GM12878 (cell line): ENCODE measurements around the gene CDH1. TPM values are rescaled to one million over a fixed set of nuclear protein-coding genes. Genes with fewer than 3 reads are reported as not detected.
A peak's percentile ranks its signal among the peaks of the same experiment; 100 is the strongest.

Source experiments
- ATAC-seq: fragments of 200-7000 bp; cut with Tn5 transposase; 3 replicates; pipeline ENCODE4 v1.9.1; 2020; ENCODE audit warnings: mild to moderate bottlenecking, moderate library complexity
- BruUV-seq: library from RNA; stranded (reverse); fragments of 400-500 nt; replicated peaks from 2 replicates; lab custom pipeline; 2021; lab: Mats Ljungman, UMichigan
- CTCF ChIA-PET: fragments of 300-600 bp; sonication (Branson Sonifier 250); formaldehyde crosslinking; extraction: SDS; loops from one replicate; lab custom pipeline; 2021; ENCODE audit warnings: inconsistent platforms; lab: Yijun Ruan, JAX
- POLR2A ChIA-PET: fragments of 350-600 bp; formaldehyde crosslinking; extraction: SDS; loops from one replicate; lab custom pipeline; 2021; ENCODE audit warnings: inconsistent platforms; lab: Charles Lee
- RAD21 ChIA-PET: fragments of 300-600 bp; sonication (Branson Sonifier 250); formaldehyde crosslinking; loops from one replicate; lab custom pipeline; 2023; ENCODE audit warnings: antibody characterized with exemption; ENCODE audit not compliant: unreplicated experiment; lab: Charles Lee
- SMC1A ChIA-PET: fragments of 300-600 bp; sonication (Branson Sonifier 250); formaldehyde crosslinking; loops from one replicate; lab custom pipeline; 2023; ENCODE audit not compliant: unreplicated experiment, uncharacterized antibody; lab: Charles Lee
- DNase-seq: peaks from one replicate; pipeline ENCODE4 v3.0.0-alpha.2; 2011; ENCODE audit warnings: low read depth, low spot score
- FAIRE-seq: peaks from 3 replicates; lab custom pipeline; 2011; peaks lifted over from hg19 to GRCh38; lab: Jason Lieb, UNC
- H2AFZ ChIP-seq: 2 replicates; pipeline ENCODE4 v1.6.0; 2011; ENCODE audit warnings: low read depth, low read length, control low read depth; ENCODE audit not compliant: control insufficient read depth
- H3K27ac ChIP-seq: 2 replicates; pipeline ENCODE4 v1.5.1; 2011; ENCODE audit warnings: control low read depth; ENCODE audit not compliant: control insufficient read depth, insufficient read depth
- H3K27me3 ChIP-seq, 2 experiments: replicated peaks in 1 of 2; 2 replicates each; pipeline versions ENCODE4 v1.6.0 to v1.6.1; 2011; ENCODE audit warnings: low read length in 1 of 2; ENCODE audit not compliant: control insufficient read depth in 2 of 2, insufficient read depth in 2 of 2
- H3K36me3 ChIP-seq, 2 experiments: 2 replicates each; pipeline ENCODE4 v1.5.1; 2011; ENCODE audit warnings: low read length in 1 of 2; ENCODE audit not compliant: control insufficient read depth in 2 of 2, insufficient read depth in 2 of 2
- H3K4me1 ChIP-seq: 2 replicates; pipeline ENCODE4 v1.6.1; 2011; ENCODE audit warnings: mild to moderate bottlenecking, low read length, moderate library complexity, mixed read lengths; ENCODE audit not compliant: control insufficient read depth, insufficient read depth
- H3K4me2 ChIP-seq: 2 replicates; pipeline ENCODE4 v1.6.0; 2011; ENCODE audit warnings: control low read depth; ENCODE audit not compliant: control insufficient read depth, insufficient read depth
- H3K4me3 ChIP-seq: fragments of 200-600 bp; sonication (generic); 2 replicates; pipeline ENCODE4 v1.5.1; 2016
- H3K79me2 ChIP-seq: 2 replicates; pipeline ENCODE4 v1.6.0; 2011; ENCODE audit warnings: low read length; ENCODE audit not compliant: control insufficient read depth, insufficient read depth
- H3K9ac ChIP-seq: 2 replicates; pipeline ENCODE4 v1.8.0; 2011; ENCODE audit warnings: low read length, control low read depth, mixed read lengths; ENCODE audit not compliant: control insufficient read depth, insufficient read depth
- H3K9me3 ChIP-seq: replicated peaks from 3 replicates; pipeline ENCODE4 v1.5.1; 2011; ENCODE audit warnings: mild to moderate bottlenecking, low read length; ENCODE audit not compliant: control insufficient read depth, insufficient read depth
- H4K20me1 ChIP-seq: 2 replicates; pipeline ENCODE4 v1.6.0; 2011; ENCODE audit not compliant: control insufficient read depth, insufficient read depth
- EGR1 ChIP-seq, 2 experiments: IDR thresholded peaks; 1 replicate in 1 of 2; 2 replicates in 1 of 2; pipeline ENCODE4 v1.6.1; 2011 to 2012; ENCODE audit warnings: low read depth in 2 of 2, low read length in 2 of 2, borderline replicate concordance in 1 of 2, mild to moderate bottlenecking in 1 of 2, moderate library complexity in 1 of 2
- EZH2 ChIP-seq: IDR thresholded peaks from 2 replicates; pipeline ENCODE4 v1.6.1; 2012; ENCODE audit warnings: low read depth, mild to moderate bottlenecking, control low read depth, inconsistent platforms, low read length, borderline replicate concordance; ENCODE audit not compliant: control insufficient read depth
- PKNOX1 ChIP-seq: fragments of 450-650 bp; IDR thresholded peaks from 2 replicates; pipeline ENCODE4 v1.6.1; 2016; ENCODE audit warnings: mild to moderate bottlenecking
- POLR2AphosphoS2 ChIP-seq: IDR thresholded peaks from 2 replicates; pipeline ENCODE4 v1.6.1; 2011; ENCODE audit warnings: low read depth, mild to moderate bottlenecking, low read length, improper control_type of control experiment, moderate library complexity
- RAD21 ChIP-seq: IDR thresholded peaks from 2 replicates; pipeline ENCODE4 v1.6.1; 2011; ENCODE audit warnings: mild to moderate bottlenecking, low read depth, low read length, moderate library complexity; ENCODE audit not compliant: insufficient read depth
- REST ChIP-seq: IDR thresholded peaks from 2 replicates; pipeline ENCODE4 v1.6.1; 2012; ENCODE audit warnings: mild to moderate bottlenecking, low read depth, low read length
- TARDBP ChIP-seq: IDR thresholded peaks from 2 replicates; pipeline ENCODE4 v1.6.1; 2016; ENCODE audit warnings: borderline replicate concordance
- TBL1XR1 ChIP-seq: IDR thresholded peaks from 2 replicates; pipeline ENCODE4 v1.6.1; 2012; ENCODE audit warnings: low read depth, low read length, improper control_type of control experiment
- ZNF207 ChIP-seq: fragments of 450-650 bp; IDR thresholded peaks from 2 replicates; pipeline ENCODE4 v1.6.1; 2014; ENCODE audit warnings: antibody characterized with exemption, mild to moderate bottlenecking, borderline replicate concordance
- ZNF622 ChIP-seq: fragments of 450-650 bp; IDR thresholded peaks from 2 replicates; pipeline ENCODE4 v1.6.1; 2017; ENCODE audit warnings: mild to moderate bottlenecking, inconsistent platforms
- WGBS: methylation state at CpG from one replicate; pipeline ENCODE4 v1.1.6; 2016; ENCODE audit warnings: low lambda C conversion rate; ENCODE audit not compliant: insufficient replicate concordance, insufficient coverage; ENCODE audit errors: missing lambda C conversion rate; 5-methylcytosine and 5-hydroxymethylcytosine counted together
- in situ Hi-C: fragments of 300-500 bp; cut with MboI; formaldehyde crosslinking; loops from 9 replicates; pipeline ENCODE4 v1.14.3; 2018; ENCODE audit warnings: mixed read lengths
- intact Hi-C: fragments of 100-400 bp; cut with micrococcal nuclease; formaldehyde crosslinking; loops from one replicate; pipeline ENCODE4 v1.14.2; 2022; ENCODE audit not compliant: unreplicated experiment
- polyA plus RNA-seq, 11 experiments: library from polyadenylated mRNA; depleted of rRNA in 4 of 11; unstranded in 6 of 11; stranded (reverse) in 5 of 11; fragments of >200 nt; fragmentation: Nextera tagmentation in 4 of 11; fragmentation: Illumina TruSeq in 1 of 11; extraction: Ambion mirVana in 4 of 11; extraction: Trizol in 1 of 11; gene quantifications; 1 replicate in 1 of 11; 2 replicates in 10 of 11; pipeline versions ENCODE4 v1.2.1 to v1.2.3, GENCODE V29; 2011 to 2016; ENCODE audit warnings: inconsistent platforms in 2 of 11, missing spikeins in 2 of 11, low read depth in 1 of 11
- total RNA-seq, 4 experiments: library from RNA; depleted of rRNA in 3 of 4; stranded (reverse); fragments of >200 nt in 3 of 4; fragmentation: Illumina TruSeq in 1 of 4; extraction: Trizol in 1 of 4; gene quantifications; 2 replicates each; pipeline versions ENCODE4 v1.2.1 to v1.2.3, GENCODE V29; 2013 to 2021

Gene CDH1
- total and polyA plus RNA-seq, 10 of the 15 experiments (the other 5 are each of a cell fraction or from before 2014, with no cell fraction given) = 2.2 to 30.6 (median 17.7) TPM

- ChIA-PET SMC1A (interaction anchor here (1.1 kb wide), 1 partner anchor 34 kb away, joined by 3 read pairs; no protein-coding TSS in a partner anchor), POLR2A (interaction anchor here (0.5 kb wide), 2 partner anchors 12 to 235 kb away, joined by 3 to 6 read pairs; no protein-coding TSS in a partner anchor), CTCF (interaction anchor here (1.2 to 1.9 kb wide), 4 partner anchors 13 to 314 kb away, joined by 3 to 10 read pairs (median 6); no protein-coding TSS in a partner anchor), RAD21 (interaction anchor here (0.6 to 1.0 kb wide), 3 partner anchors 27 to 289 kb away, joined by 3 to 5 read pairs (median 3); no protein-coding TSS in a partner anchor)
- TF ChIP-seq TARDBP = no peak
- no peak for TF ChIP-seq ZNF622
- TF ChIP-seq PKNOX1 = no peak
- Histone ChIP-seq H3K9me3 (no peaks in the 10 kb centered on the region), H3K36me3 (no peaks in the 10 kb centered on the region), H4K20me1 (no peaks in the 10 kb centered on the region), H3K27me3 (no peaks in the 10 kb centered on the region), H3K79me2 (no peaks in the 10 kb centered on the region), H3K27ac (no peak overlapping the region), H3K9ac (no peak overlapping the region), H3K4me3 (no peak overlapping the region), H2AFZ (no peak overlapping the region), H3K4me1 (no peaks in the 10 kb centered on the region), H3K4me2 (no peak overlapping the region)
- BruUV-seq = TSS peak; percentile 75
- in situ Hi-C loops (no loop called here), intact Hi-C loops (no loop called here)
- no peak for DNase-seq
- ATAC-seq = no peak
- WGBS = 100% methylated on average over 1 of the region's 1 CpG
- no peak for FAIRE-seq
These were observed 97.5 kb downstream of the CDH1 start for GRCh38 chr16:68834550-68834949.

DNA sequence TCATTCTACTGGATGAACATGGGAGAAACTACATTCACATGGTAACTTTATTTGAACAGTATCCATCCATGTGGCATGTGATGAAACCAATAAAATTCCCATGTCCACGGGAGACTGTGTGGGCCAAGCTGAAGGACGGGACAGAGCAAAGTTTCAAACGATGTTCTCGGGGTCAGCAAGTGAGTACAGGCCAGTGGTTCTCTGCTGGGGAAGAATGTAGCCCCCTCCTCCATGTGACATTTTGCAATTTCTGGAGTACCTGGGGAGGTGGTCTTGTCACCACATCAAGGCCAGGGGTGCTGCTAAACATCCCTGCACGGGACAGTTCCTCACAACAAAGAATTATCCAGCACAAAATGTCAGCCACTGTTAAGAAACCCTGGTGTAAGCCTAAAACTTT lies 98.9 kb downstream of the CDH1 start:
- Histone ChIP-seq H4K20me1 (no peaks in the 10 kb centered on the region), H3K79me2 (no peaks in the 10 kb centered on the region), H3K9me3 (no peaks in the 10 kb centered on the region), H3K9ac (no peak overlapping the region), H3K36me3 (no peaks in the 10 kb centered on the region), H3K27me3 (no peaks in the 10 kb centered on the region), H3K4me2 (no peak overlapping the region), H2AFZ (no peak overlapping the region), H3K27ac (no peak overlapping the region), H3K4me3 (no peak overlapping the region), H3K4me1 (no peaks in the 10 kb centered on the region)
- in situ Hi-C loops (no loop called here), intact Hi-C loops (no loop called here)
- ChIA-PET CTCF (interaction anchor here (1.1 to 1.9 kb wide), 2 partner anchors 11 to 300 kb away, joined by 3 to 10 read pairs; no protein-coding TSS in a partner anchor), SMC1A (no interaction called here), POLR2A (no interaction called here), RAD21 (no interaction called here)
- ATAC-seq (no peak), DNase-seq (no peak), FAIRE-seq (no peak)
- no TSS peak for BruUV-seq
- WGBS = 55% methylated on average over 5 of the region's 5 CpGs
- TF ChIP-seq EZH2 = no peak
- TF ChIP-seq EGR1 (IDR thresholded peaks at IDR 0.05; ENCODE audit: borderline replicate concordance in 1 of 2, low read depth in 2 of 2, low read length in 2 of 2) = no peak
- TF ChIP-seq POLR2AphosphoS2 = no peak
- no peak for TF ChIP-seq REST
- no peak for TF ChIP-seq TBL1XR1
- TF ChIP-seq RAD21 = no peak
- TF ChIP-seq ZNF207 = no peak
